ENCODE measurements around the gene ST6GALNAC6.

Gene ST6GALNAC6, protein sequence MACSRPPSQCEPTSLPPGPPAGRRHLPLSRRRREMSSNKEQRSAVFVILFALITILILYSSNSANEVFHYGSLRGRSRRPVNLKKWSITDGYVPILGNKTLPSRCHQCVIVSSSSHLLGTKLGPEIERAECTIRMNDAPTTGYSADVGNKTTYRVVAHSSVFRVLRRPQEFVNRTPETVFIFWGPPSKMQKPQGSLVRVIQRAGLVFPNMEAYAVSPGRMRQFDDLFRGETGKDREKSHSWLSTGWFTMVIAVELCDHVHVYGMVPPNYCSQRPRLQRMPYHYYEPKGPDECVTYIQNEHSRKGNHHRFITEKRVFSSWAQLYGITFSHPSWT

DNA sequence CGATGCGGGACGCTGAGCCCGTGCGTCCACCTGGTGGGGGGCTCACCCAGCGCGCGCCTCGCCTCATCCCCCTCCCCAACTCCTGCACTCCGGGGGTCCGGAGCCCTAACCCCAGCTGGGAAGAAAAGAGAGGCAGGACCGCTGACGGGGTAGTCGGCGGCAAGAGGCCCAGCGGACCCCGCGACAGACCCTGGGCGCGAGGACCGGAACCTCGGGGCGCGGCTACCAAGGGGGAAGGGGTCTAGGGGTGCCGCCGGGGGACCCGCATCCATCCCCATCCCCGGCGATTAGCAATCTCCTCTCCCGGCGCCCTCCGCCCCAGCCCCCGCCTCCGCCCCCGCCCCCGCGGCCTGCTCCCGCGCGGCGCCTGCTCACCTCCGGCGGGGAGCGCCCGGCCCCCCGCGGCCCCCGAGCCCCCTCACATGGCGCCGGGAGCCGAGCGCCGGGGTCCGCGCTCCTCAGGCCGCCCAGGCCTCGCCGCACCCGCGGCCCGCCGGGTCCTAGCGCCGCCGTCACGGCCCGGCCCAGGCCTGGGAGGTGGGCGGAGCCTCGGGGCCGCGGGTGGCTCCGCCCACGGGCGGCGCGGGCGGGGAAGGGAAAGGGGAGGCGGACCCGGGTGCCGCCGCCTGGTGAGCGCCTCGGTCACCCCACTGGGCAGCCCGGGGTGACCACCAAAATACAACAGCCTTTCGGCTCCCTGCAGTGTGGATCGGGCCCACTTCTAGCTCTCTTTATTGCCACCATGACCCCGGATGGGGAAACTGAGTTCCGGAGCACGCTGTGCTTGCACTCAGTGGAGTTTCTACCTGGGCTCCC is at the start of gene ST6GALNAC6:
Gene ST6GALNAC6 (minus strand): TSS at position 476 of the 816 bp plus-strand sequence. CDS start 1,622 bp downstream, outside the sequence.
- peak in 2 of 3 donors; percentile 40 to 68 for DNase-seq (ENCODE audit: low read depth in 3 of 3)

- DNase-seq (ENCODE audit: low read depth in 3 of 3): no peak
Measured at GRCh38 chr9:127947841-127948710, 48.7 kb upstream of the ST6GALNAC6 start.

GRCh38 chr9:127946728-127947127 is 47.3 kb upstream of the ST6GALNAC6 start:
- DNase-seq (ENCODE audit: low read depth in 3 of 3): no peak

DNA sequence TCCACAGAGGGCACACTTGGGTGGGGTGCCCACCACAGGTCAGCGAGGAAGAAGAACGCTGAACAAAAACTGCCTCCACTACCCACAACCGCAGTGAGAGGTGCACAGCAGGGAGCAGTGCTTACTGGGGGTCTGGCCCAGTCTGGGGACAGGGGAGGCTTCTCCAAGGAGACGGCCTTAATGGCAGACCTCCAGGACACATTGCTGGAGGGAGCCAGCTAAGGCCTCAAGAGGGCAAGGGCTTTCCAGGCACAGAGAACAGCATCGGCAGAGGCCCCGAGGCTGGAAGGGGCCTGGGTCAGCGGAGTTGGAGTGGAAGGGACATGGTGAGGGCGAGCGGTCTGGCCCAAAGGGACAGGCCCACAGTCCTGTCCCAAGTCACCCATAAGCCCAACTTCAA is 46.5 kb upstream of the ST6GALNAC6 start:
- DNase-seq (ENCODE audit: low read depth in 3 of 3): no peak

DNA sequence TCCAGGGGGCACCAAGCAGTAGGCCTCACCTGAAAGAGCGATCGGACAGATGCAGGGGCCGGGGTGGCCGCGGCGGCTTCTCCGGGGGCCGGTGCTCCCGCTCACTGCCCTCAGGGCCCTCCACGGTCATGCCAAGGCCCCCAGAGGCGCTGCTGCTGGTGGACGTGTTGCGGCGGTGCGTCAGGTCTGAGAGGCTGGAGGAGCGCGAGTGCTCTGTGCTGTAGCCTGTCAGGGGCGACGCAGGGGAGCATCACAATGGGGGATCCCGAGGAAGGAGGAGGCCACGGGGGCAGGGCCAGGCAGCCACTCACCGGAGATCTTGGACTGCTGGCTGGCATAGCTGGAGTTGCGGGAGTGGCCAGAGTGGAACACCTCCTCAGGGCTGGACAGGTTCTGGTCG is 45.9 kb upstream of the ST6GALNAC6 start:
- no peak for DNase-seq (ENCODE audit: low read depth in 3 of 3)

- no peak for DNase-seq (ENCODE audit: low read depth in 3 of 3)
Measured at GRCh38 chr9:127944586-127945218, 45.3 kb upstream of the ST6GALNAC6 start.

GRCh38 chr9:127943731-127944144 is 44.3 kb upstream of the ST6GALNAC6 start:
- peak; percentile 67 to 81 (median 67) for DNase-seq (ENCODE audit: low read depth in 3 of 3)

DNA sequence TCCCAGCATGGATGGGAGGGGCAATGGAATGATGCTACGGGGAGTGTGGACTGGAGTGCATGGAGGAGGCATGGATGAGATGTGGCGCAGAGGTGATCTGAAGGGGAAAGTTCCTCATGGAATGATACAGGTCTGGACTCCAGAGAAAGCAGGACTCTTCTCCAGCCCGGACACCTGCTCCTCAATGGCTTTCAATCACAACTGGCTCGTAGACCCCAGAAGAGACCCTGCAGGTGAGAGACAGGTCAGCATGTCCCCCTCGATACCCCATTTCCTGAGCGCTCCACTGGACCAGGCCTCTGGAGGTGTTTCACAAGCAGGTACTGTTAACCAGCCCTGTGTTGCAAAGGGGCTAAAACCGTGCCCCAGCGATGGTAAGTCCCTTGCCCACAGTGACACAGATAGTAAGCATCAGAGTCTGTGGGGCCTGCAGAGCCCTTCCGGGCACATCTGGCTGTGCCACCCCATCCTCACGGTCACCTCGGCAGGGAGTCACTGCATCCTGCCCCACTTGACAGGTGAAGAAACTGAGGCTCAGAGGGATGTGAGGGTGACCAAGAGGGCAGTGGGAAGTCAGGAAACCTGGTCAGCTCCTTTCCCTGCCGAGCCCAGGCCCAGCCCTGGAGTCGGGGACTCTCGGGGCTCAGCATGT is 43.7 kb upstream of the ST6GALNAC6 start:
- DNase-seq (ENCODE audit: low read depth in 3 of 3): no peak

GRCh38 chr9:127942216-127943010 is 43.0 kb upstream of the ST6GALNAC6 start:
- no peak for DNase-seq (ENCODE audit: low read depth in 3 of 3)

DNA sequence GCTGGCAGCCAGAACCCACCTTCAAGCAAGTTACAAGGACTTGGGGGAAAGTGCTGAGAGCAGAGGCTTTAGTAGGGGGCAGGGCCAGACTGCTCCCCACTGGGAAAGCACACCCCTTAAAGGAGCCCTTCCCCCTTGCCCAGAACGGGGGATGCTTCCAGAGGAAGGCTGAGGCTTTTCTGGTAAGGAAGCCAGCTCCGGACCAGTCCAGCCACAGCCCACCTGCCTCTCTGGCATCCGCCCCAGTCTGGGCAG is 42.5 kb upstream of the ST6GALNAC6 start:
- no peak for DNase-seq (ENCODE audit: low read depth in 3 of 3)

DNA sequence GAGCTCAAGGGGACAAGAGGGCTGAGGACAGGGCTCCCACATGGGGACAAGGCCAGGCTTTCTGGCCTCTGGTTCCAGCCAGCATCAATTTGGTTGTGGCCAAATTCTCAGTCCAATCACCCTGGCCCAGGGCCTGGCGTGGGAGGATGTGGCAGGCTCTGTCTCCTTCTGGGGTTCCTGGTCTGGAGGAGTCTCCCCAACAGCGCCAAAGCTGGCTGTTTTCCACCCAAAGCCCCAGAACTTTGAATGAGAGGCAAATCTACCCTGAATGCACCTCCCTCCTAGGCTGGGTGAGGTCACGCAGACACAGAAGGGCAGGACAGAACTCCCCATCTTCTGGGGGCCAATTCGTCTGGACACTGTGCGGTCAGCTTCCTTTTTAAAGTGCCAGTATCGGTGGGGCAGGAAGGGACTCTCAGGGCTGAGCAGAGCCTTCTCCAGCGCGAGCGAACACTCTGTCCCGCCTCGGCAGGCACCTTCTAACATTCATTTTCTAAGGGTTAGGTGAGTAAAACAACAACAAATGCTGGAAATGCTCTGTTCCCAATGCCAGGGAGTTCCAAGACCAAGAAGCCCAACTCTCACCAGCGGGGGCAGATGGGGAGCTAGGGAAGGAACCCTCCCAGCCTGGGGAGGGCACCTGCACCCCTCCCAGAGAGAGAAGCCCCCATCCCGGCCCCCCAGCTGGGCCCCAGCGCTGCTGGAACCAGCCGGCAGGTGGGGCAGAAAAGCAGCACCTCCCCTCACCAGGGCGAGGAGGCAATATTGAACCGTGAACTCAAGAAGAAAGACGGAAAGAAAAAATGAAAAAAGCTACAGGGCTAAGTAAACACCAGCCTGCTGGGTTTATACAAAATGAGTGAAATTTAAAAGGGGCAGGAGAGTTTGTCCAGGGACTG is 41.9 kb upstream of the ST6GALNAC6 start:
- DNase-seq (ENCODE audit: low read depth in 3 of 3): no peak

- DNase-seq (ENCODE audit: low read depth in 3 of 3): no peak
Measured at GRCh38 chr9:127940593-127940992, 41.2 kb upstream of the ST6GALNAC6 start.

DNA sequence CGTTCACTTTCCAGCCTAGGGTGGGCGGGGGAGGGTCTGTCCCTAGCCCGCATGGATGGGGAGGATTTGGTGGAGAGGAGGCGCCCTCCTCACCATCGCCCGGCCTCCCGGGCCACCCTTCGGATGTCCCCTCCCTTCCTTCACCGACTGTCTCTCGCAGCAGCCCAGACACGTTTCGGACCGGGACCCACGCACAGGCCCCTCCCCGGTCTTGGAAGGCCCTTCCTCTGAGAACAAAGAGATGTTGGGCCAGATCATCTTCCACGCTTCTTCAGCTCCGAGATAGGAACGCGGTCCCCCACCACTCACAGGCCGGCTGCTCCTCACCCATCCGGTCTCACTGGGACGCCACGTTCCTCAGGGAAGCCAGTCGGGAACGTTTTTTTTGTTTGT is 38.9 kb upstream of the ST6GALNAC6 start:
- DNase-seq (ENCODE audit: low read depth in 3 of 3): no peak

- peak; percentile 60 to 80 (median 77) for DNase-seq (ENCODE audit: low read depth in 3 of 3)
Measured at GRCh38 chr9:127937388-127938297, 38.2 kb upstream of the ST6GALNAC6 start, which contains the start of gene DPM2. Gene DPM2, minus strand, starts transcription at chr9:127937854. Its CDS starts 34 bp downstream, at chr9:127937820.

DNA sequence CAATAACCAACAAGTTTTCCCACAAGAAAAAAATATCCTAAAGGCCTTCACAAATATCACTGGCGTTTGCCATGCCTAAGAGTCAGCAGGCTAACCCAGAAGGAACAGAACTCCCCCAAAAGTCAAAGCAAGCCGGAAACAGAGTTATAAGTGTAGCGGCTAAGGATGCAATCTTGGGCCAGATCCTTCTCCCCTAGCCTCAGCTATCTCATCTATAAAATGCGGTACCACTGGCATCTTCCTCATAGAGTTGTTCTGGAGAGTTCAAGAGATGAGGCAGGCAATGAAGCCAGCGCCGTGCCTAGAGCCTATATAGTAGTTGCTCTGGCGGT is 37.6 kb upstream of the ST6GALNAC6 start:
- DNase-seq (ENCODE audit: low read depth in 3 of 3): no peak

- DNase-seq (ENCODE audit: low read depth in 3 of 3): no peak
Measured at GRCh38 chr9:127936347-127936852, 37.0 kb upstream of the ST6GALNAC6 start.

- no peak for DNase-seq (ENCODE audit: low read depth in 3 of 3)
Measured at GRCh38 chr9:127935765-127936221, 36.4 kb upstream of the ST6GALNAC6 start.

- DNase-seq (ENCODE audit: low read depth in 3 of 3): no peak
Measured at GRCh38 chr9:127934986-127935385, 35.6 kb upstream of the ST6GALNAC6 start.

Data from stimulated activated CD4-positive, alpha-beta T cell treated with anti-CD3 and anti-CD28 coated beads, TNF-alpha, amount 100 ng/mL, for 48 hours (primary cell).